Parathyroid adenoma (tissue), 2 donors: ENCODE data around the gene NYAP2.

Experiments used
- H2AFZ ChIP-seq: fragments of 300-600 bp; sonication (generic); one replicate; pipeline ENCODE4 v1.7.0; 2017; ENCODE audit warnings: antibody characterized with exemption, mild to moderate bottlenecking
- H3K27ac ChIP-seq: fragments of 300-600 bp; sonication (generic); one replicate; pipeline ENCODE4 v1.7.0; 2017
- H3K27me3 ChIP-seq: fragments of 300-600 bp; sonication (generic); one replicate; pipeline ENCODE4 v1.7.0; 2017; ENCODE audit warnings: low read length; ENCODE audit not compliant: control insufficient read depth, insufficient read depth
- H3K36me3 ChIP-seq: fragments of 300-600 bp; sonication (generic); one replicate; pipeline ENCODE4 v1.7.0; 2017; ENCODE audit warnings: low read length; ENCODE audit not compliant: control insufficient read depth, insufficient read depth
- H3K4me1 ChIP-seq: fragments of 300-600 bp; sonication (generic); one replicate; pipeline ENCODE4 v1.7.0; 2017; ENCODE audit warnings: control low read depth
- H3K4me2 ChIP-seq: fragments of 300-600 bp; sonication (generic); one replicate; pipeline ENCODE4 v1.7.0; 2017; ENCODE audit warnings: low read length
- H3K4me3 ChIP-seq: fragments of 300-600 bp; sonication (generic); one replicate; pipeline ENCODE4 v1.7.0; 2017; ENCODE audit warnings: low read depth, low read length
- H3K79me2 ChIP-seq: fragments of 300-600 bp; sonication (generic); one replicate; pipeline ENCODE4 v1.7.0; 2017; ENCODE audit warnings: control low read depth
- H3K9ac ChIP-seq: fragments of 300-600 bp; sonication (generic); one replicate; pipeline ENCODE4 v1.7.0; 2017; ENCODE audit warnings: mild to moderate bottlenecking
- H3K9me3 ChIP-seq: fragments of 300-600 bp; sonication (generic); one replicate; pipeline ENCODE4 v1.7.0; 2017; ENCODE audit warnings: low read length; ENCODE audit not compliant: control insufficient read depth
- TF ChIP-seq, protein P1 (sequence below): fragments of 300-600 bp; sonication (generic); IDR thresholded peaks from one replicate; pipeline ENCODE4 v1.7.0; 2017; ENCODE audit warnings: antibody characterized with exemption, mild to moderate bottlenecking
- donor health status: primary hyperparathyroidism.

The NYAP2 gene

DNA sequence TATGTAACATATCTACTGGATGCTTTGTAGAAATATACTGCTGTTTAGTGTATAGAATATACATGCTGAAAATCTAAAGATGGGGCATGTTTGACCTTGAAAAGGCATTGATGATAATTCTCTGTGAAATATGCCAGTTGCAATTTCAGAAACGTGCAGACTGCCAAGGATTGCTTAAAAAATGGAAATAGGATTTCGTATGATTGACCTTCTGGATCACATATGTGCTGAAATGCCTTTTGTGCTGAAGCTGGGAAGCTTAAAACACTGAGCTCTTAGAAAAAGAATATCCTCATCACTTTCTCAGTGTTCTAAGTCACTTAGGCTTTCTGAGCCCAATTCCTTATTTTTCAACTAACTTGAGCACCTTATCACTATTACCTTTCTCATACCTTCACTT is 14.3 kb downstream of the NYAP2 start:
- Histone ChIP-seq H3K36me3 (no peaks in the 10 kb centered on the region), H3K9ac (no peak overlapping the region), H3K27ac (no peak overlapping the region), H2AFZ (no peak overlapping the region), H3K9me3 (no peaks in the 10 kb centered on the region), H3K4me1 (no peaks in the 10 kb centered on the region), H3K4me3 (no peak overlapping the region), H3K27me3 (no peaks in the 10 kb centered on the region), H3K4me2 (no peak overlapping the region), H3K79me2 (no peaks in the 10 kb centered on the region)
- TF ChIP-seq, protein P1, sequence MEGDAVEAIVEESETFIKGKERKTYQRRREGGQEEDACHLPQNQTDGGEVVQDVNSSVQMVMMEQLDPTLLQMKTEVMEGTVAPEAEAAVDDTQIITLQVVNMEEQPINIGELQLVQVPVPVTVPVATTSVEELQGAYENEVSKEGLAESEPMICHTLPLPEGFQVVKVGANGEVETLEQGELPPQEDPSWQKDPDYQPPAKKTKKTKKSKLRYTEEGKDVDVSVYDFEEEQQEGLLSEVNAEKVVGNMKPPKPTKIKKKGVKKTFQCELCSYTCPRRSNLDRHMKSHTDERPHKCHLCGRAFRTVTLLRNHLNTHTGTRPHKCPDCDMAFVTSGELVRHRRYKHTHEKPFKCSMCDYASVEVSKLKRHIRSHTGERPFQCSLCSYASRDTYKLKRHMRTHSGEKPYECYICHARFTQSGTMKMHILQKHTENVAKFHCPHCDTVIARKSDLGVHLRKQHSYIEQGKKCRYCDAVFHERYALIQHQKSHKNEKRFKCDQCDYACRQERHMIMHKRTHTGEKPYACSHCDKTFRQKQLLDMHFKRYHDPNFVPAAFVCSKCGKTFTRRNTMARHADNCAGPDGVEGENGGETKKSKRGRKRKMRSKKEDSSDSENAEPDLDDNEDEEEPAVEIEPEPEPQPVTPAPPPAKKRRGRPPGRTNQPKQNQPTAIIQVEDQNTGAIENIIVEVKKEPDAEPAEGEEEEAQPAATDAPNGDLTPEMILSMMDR = no peak

DNA sequence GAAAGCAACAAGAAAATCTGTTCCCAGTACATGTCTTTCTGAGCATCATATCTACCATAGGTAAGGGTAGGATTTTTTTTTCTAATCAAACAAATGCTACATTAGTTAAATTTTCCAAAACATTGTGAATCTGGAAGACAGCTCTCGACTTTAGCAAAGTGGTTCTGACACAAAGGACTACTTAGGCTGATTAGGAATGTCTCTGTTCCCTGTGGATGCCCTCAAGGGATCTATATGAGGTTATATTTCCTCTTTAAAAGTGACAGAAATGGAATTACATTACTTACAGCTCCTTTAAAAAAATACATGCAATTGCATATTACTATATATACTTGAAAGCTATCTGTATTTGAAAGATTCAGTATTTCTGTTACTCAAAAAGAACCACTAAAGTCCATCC is 15.4 kb downstream of the NYAP2 start:
- Histone ChIP-seq H2AFZ (no peak overlapping the region), H3K27me3 (no peaks in the 10 kb centered on the region), H3K4me3 (no peak overlapping the region), H3K4me1 (no peaks in the 10 kb centered on the region), H3K9ac (no peak overlapping the region), H3K4me2 (no peak overlapping the region), H3K9me3 (no peaks in the 10 kb centered on the region), H3K36me3 (no peaks in the 10 kb centered on the region), H3K27ac (no peak overlapping the region), H3K79me2 (no peaks in the 10 kb centered on the region)
- TF ChIP-seq, protein P1 = no peak

DNA sequence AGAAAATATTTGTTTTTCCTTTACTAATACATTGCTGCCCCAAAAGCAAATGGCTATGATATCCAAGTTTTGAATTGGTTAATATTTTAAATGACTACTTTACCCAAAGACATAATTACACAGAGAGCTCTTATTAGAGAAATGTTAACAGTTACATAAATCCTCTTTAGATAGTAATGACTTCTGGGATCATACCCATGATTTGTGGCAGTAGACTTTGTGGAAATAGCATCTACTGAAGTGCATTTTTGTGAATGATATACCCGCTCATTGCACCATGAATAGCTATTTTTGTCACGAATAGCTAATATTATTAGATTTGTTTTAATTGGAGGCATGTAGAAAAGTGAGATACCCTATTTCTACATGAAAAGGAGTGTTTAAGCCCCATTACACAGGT is 15.8 kb downstream of the NYAP2 start:
- Histone ChIP-seq H3K4me1 (no peaks in the 10 kb centered on the region), H3K9ac (no peak overlapping the region), H3K27ac (no peak overlapping the region), H3K79me2 (no peaks in the 10 kb centered on the region), H3K4me2 (no peak overlapping the region), H3K36me3 (no peaks in the 10 kb centered on the region), H3K27me3 (no peaks in the 10 kb centered on the region), H3K9me3 (no peaks in the 10 kb centered on the region), H2AFZ (no peak overlapping the region), H3K4me3 (no peak overlapping the region)
- TF ChIP-seq, protein P1 = no peak

DNA sequence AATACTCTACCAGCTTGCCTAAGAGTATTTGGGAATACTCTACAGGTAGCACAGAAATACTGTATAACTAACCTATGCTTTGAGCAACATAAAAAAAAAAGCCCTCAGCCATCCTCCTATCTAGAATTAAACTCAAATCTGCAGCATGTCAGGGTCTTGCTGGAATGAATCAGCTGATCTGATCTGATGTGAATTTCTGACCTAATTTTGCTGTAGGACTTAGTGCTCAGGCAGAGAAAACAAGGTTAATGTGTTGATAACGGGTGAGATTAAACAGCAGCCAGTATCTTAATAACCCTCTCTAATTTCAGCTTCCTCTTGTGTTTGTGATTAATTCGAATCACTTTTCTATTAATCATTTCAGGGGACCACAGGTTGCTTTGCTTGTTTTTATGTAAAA is 16.3 kb downstream of the NYAP2 start:
- no peak overlapping the region for H3K9ac ChIP-seq
- H3K4me3 ChIP-seq = no peak overlapping the region
- no peaks in the 10 kb centered on the region for H3K79me2 ChIP-seq
- H3K9me3 ChIP-seq = no peaks in the 10 kb centered on the region
- no peak overlapping the region for H2AFZ ChIP-seq
- H3K27ac ChIP-seq = no peak overlapping the region
- H3K27me3 ChIP-seq = no peaks in the 10 kb centered on the region
- TF ChIP-seq, protein P1 = no peak
- H3K4me1 ChIP-seq = no peaks in the 10 kb centered on the region
- no peak overlapping the region for H3K4me2 ChIP-seq
- no peaks in the 10 kb centered on the region for H3K36me3 ChIP-seq

DNA sequence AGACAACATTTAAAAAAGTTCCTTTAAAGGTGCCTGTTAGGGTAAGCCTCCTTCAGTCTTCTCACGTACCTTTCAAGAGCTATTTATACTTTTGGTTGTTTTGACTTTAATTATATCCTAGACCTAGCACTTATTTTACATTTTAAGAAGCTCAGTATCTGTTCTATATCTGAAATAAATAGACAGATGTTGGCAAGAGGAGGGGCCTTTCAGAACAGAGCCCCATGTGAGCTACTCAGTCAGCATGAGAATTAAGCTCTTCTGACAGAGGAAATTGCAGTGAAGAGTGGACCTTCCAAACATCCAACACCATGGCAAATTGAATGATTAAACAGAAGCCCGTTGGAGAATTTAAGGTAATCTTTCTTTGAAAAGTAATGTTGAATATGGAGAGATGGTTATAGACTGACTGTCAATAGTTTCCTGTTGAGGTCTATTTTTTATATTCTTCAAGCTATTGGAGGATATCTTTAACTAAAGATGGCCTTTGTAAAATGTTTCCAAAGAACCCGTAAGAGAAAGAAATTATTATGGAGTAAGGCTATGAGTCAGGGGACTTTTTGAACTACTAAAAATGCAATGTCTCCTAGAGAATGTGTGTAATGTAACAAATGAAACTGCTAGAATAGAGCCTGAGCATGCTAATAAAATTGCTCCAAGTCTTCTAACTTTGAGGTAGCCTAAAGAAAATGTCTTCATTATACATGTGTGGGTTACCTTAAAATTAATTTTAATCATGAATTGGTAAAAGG is 17.3 kb downstream of the NYAP2 start:
- no peaks in the 10 kb centered on the region for H3K27me3 ChIP-seq
- no peak overlapping the region for H3K4me3 ChIP-seq

More for the DNA sequence above, 17.3 kb downstream of the NYAP2 start:
- no peaks in the 10 kb centered on the region for H3K79me2 ChIP-seq
- no peaks in the 10 kb centered on the region for H3K36me3 ChIP-seq
- H3K9ac ChIP-seq = no peak overlapping the region
- no peaks in the 10 kb centered on the region for H3K4me1 ChIP-seq
- TF ChIP-seq, protein P1 = no peak
- H2AFZ ChIP-seq = no peak overlapping the region
- H3K27ac ChIP-seq = no peak overlapping the region
- no peaks in the 10 kb centered on the region for H3K9me3 ChIP-seq
- H3K4me2 ChIP-seq = no peak overlapping the region
